ENCODE data around the gene ANKRD44.

DNA sequence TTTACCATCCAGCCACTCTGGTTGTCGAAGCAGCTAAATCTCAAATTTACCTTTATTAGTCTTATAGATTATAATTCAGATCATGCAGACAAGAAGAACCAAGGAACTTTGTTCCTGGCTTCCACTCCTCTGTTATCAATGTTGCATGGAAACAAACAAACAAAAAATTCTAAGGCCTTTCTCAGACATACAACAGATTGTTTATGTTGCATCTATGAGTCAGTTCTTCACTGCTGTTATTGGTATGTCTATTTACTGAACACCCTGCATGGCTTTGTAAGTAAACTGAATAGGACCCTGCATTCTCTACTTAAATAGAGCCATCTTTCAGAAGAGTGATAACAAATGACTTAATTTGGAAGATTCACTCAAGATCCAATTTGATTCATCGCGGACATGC, 1.6 kb upstream of the ANKRD44 start:
- TF ChIP-seq, protein P1, sequence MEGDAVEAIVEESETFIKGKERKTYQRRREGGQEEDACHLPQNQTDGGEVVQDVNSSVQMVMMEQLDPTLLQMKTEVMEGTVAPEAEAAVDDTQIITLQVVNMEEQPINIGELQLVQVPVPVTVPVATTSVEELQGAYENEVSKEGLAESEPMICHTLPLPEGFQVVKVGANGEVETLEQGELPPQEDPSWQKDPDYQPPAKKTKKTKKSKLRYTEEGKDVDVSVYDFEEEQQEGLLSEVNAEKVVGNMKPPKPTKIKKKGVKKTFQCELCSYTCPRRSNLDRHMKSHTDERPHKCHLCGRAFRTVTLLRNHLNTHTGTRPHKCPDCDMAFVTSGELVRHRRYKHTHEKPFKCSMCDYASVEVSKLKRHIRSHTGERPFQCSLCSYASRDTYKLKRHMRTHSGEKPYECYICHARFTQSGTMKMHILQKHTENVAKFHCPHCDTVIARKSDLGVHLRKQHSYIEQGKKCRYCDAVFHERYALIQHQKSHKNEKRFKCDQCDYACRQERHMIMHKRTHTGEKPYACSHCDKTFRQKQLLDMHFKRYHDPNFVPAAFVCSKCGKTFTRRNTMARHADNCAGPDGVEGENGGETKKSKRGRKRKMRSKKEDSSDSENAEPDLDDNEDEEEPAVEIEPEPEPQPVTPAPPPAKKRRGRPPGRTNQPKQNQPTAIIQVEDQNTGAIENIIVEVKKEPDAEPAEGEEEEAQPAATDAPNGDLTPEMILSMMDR (IDR thresholded peaks at IDR 0.05), result no peak
- TF ChIP-seq ZFX (IDR thresholded peaks at IDR 0.05; ENCODE audit: borderline replicate concordance), result no peak

Measured in 22Rv1 (cell line).